ENCODE results near the gene TMEM132C.

Gene TMEM132C

DNA sequence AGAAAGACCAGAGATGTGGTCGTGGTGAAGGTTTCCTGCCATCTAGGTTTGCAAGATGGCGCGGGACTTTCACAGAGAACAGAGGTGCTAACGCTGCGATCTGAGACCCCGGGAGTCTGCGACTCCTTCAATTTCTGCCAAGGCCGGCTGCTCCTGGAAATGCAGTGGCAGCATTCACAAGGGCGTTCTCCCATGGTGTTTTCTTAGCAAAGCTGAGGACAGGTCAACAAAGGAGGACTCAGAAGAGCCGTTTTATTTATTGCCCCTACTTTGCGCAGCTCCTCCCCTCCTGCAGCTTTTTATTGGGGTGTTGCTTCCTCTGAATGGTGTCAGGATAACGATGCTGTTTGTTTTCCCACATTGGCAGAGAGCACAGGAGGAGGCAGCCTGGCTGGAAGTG is 86.3 kb downstream of the TMEM132C start:
- H3K36me3 Mint-ChIP-seq (ENCODE audit: low read depth) = peaks cover 12% of the 10 kb centered on the region
- H3K27me3 Mint-ChIP-seq (ENCODE audit: low read depth) = peaks cover 40% of the 10 kb centered on the region
- TF ChIP-seq, protein P1, sequence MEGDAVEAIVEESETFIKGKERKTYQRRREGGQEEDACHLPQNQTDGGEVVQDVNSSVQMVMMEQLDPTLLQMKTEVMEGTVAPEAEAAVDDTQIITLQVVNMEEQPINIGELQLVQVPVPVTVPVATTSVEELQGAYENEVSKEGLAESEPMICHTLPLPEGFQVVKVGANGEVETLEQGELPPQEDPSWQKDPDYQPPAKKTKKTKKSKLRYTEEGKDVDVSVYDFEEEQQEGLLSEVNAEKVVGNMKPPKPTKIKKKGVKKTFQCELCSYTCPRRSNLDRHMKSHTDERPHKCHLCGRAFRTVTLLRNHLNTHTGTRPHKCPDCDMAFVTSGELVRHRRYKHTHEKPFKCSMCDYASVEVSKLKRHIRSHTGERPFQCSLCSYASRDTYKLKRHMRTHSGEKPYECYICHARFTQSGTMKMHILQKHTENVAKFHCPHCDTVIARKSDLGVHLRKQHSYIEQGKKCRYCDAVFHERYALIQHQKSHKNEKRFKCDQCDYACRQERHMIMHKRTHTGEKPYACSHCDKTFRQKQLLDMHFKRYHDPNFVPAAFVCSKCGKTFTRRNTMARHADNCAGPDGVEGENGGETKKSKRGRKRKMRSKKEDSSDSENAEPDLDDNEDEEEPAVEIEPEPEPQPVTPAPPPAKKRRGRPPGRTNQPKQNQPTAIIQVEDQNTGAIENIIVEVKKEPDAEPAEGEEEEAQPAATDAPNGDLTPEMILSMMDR (IDR thresholded peaks at IDR 0.05; ENCODE audit: unreplicated experiment in 3 of 3) = no peak
- peaks cover 14% of the 10 kb centered on the region for H3K9me3 Mint-ChIP-seq
- no peak overlapping the region for H3K4me3 Mint-ChIP-seq
- peak overlapping the region in 1 of 3 experiments; percentile 61 for H3K27ac Mint-ChIP-seq
- H3K4me1 Mint-ChIP-seq = peaks cover 16% of the 10 kb centered on the region

DNA sequence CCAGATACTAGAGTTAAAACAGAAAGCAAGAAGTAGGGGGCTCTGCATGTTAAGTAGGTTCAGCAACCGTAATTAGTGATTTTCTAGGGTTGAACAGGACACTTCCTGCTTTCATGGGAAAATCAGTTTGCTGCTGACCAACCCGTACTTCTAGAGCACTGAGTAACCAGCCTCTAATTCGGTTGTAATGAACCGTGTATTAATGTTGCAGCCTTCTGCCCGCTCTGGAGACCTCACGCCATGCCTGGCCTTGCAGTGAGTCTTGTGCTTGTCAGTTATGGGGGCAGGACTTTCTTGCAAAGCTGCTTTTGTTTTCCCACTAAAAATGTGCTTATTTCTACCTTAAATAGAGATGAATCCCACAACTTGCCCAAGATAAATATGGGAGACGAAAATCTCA is 89.6 kb downstream of the TMEM132C start:
- Mint-ChIP-seq H3K27me3 (ENCODE audit: low read depth) (peaks cover 43% of the 10 kb centered on the region), H3K27ac (peak overlapping the region; percentile 16 to 41 (median 16)), H3K36me3 (ENCODE audit: low read depth) (peaks cover 4% of the 10 kb centered on the region), H3K4me3 (no peak overlapping the region), H3K9me3 (peaks cover 7% of the 10 kb centered on the region), H3K4me1 (peaks cover 26% of the 10 kb centered on the region)
- TF ChIP-seq, protein P1 (IDR thresholded peaks at IDR 0.05; ENCODE audit: unreplicated experiment in 3 of 3) = no peak

DNA sequence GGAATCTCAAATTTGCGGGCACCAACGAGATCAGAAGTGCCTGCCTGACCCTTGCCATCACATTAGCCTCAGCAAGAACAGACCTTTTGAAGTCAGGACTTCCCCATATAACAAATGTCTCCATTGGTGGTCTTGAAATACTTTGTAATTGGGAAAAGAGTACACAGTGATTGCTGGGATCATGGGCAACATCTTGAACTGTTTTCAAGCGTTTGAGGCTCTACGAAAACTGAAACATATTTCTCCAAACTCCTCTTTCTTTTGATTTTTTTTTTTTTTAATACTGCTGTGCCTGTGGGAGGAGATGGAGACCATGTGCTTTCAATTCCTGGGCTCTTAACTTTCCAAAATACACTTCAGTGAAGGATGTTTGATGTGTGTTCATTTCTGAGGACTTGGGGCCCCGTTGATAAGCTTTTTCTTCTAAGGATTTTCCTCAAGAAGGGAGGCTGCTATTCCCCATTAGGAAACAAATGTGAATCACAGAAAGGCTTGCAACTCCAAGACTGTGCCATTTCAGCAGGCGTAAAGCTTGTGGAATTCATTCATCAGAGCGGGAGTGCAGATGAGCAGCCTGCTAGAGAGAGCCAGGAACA is 94.5 kb downstream of the TMEM132C start:
- TF ChIP-seq, protein P1 (IDR thresholded peaks at IDR 0.05; ENCODE audit: unreplicated experiment in 3 of 3) = no peak
- Mint-ChIP-seq H3K9me3 (no peaks in the 10 kb centered on the region), H3K27me3 (ENCODE audit: low read depth) (peaks cover 23% of the 10 kb centered on the region), H3K4me3 (peak overlapping the region in 2 of 3 experiments; percentile 22 to 67), H3K27ac (peak overlapping the region; percentile 87 to 98 (median 94)), H3K36me3 (ENCODE audit: low read depth) (no peaks in the 10 kb centered on the region), H3K4me1 (peaks cover 61% of the 10 kb centered on the region)

DNA sequence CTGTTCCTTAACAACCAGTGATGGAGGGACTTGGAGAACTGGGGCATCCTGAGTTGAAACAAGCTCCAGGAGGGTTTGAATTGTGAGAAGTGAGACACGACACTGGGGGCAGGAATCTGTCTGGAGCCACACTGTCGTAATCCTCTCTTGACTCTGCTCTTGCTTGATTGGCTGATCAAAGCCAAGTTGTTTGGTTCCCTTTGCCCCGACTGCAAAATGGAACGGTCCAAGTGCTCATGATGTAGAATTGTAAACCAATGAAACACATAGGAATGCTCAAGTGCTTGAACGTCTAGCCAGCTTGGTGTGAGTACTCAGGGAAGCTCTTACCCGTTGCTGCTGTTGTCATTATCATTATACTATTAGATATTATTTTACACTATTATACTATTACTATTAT is 98.1 kb downstream of the TMEM132C start:
- TF ChIP-seq, protein P1 (IDR thresholded peaks at IDR 0.05; ENCODE audit: unreplicated experiment in 3 of 3) = no peak
- Mint-ChIP-seq H3K27me3 (ENCODE audit: low read depth) (peaks cover 26% of the 10 kb centered on the region), H3K27ac (peak overlapping the region; percentile 83 to 98 (median 88)), H3K36me3 (ENCODE audit: low read depth) (no peaks in the 10 kb centered on the region), H3K4me3 (peak overlapping the region in 1 of 3 experiments; percentile 52), H3K4me1 (peaks cover 63% of the 10 kb centered on the region), H3K9me3 (no peaks in the 10 kb centered on the region)

DNA sequence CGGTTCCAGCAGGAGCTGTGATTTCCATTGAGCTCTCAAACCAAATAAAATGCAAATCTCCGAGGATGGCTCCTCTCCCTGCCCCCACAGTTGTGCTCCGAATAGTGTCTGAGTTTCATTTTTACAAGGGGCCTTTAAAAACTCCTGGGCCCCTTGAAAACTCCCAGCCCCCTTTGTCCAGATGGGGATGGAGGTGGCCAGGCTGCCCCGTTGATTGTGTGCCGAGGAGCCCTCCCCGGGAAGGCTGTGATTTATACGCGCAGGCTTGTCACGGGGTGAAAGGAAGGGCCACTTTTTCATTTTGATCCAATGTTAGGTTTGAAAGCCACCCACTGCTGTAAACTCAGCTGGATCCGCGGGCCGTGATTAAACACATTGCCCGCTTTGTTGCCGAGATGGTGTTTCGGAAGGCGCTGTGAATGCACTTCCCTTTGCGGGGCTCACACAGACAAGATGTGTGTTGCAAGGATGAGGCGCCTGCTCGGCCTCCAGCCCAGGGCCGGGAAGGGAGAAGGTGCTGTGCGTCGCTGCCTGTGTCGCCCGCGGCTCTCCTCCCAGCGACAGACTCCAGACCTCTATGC is 98.8 kb downstream of the TMEM132C start:
- H3K9me3 Mint-ChIP-seq = no peaks in the 10 kb centered on the region
- H3K27me3 Mint-ChIP-seq (ENCODE audit: low read depth) = peaks cover 26% of the 10 kb centered on the region
- H3K27ac Mint-ChIP-seq = peak overlapping the region; percentile 88 to 98 (median 96)
- H3K36me3 Mint-ChIP-seq (ENCODE audit: low read depth) = no peaks in the 10 kb centered on the region
- peaks cover 67% of the 10 kb centered on the region for H3K4me1 Mint-ChIP-seq
- peak overlapping the region; percentile 76 to 81 (median 80) for H3K4me3 Mint-ChIP-seq
- TF ChIP-seq, protein P1 (IDR thresholded peaks at IDR 0.05; ENCODE audit: unreplicated experiment in 3 of 3) = no peak

DNA sequence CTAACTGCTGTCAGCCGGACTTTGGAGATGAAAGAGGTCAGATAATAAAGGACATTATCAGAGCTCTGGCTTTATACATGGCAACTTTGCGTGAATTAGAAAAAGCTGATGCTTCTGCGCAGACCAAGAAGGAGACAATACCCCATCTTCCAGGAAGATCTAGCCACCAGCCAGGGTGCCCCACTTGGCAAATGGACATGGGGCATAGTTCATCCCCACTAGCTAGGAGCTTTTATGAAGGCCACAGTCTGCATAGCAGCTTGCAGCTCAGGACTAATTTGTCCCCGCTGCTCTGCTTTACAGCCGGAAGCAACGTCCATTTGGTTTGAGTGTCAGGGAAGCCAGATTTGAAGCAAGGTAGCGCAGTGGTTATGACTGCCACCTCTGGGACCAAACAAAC is 101.0 kb downstream of the TMEM132C start:
- Mint-ChIP-seq H3K4me3 (no peak overlapping the region), H3K9me3 (no peaks in the 10 kb centered on the region), H3K27ac (no peak overlapping the region), H3K4me1 (peaks cover 55% of the 10 kb centered on the region), H3K36me3 (ENCODE audit: low read depth) (no peaks in the 10 kb centered on the region), H3K27me3 (ENCODE audit: low read depth) (peaks cover 26% of the 10 kb centered on the region)
- TF ChIP-seq, protein P1 (IDR thresholded peaks at IDR 0.05; ENCODE audit: unreplicated experiment in 3 of 3) = no peak

Measured in nephron (organoid).